Measurements from ENCODE around the gene LYL1.

LYL1 gene

DNA sequence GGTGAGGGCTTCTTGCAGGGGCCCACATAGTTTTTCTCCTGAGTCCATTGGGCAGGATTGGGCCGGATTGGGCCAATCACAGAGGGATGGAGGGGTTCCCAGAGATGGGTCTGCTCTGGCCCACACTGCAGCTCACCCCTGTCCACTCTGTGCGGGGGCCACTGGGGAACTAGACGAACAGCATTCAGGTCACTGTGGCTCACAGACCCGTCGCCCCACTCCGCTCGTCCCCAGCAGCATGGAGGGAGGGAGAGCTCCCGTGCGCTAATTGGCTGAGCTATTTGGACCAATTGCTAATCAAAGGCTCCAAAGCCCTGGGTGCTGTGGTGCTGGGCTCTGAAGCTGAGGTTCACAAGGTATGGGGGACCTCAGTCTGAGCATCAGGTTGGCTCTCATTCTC lies 26.7 kb upstream of the LYL1 start:
- no peak for DNase-seq (ENCODE audit: low read depth in 2 of 2)

DNA sequence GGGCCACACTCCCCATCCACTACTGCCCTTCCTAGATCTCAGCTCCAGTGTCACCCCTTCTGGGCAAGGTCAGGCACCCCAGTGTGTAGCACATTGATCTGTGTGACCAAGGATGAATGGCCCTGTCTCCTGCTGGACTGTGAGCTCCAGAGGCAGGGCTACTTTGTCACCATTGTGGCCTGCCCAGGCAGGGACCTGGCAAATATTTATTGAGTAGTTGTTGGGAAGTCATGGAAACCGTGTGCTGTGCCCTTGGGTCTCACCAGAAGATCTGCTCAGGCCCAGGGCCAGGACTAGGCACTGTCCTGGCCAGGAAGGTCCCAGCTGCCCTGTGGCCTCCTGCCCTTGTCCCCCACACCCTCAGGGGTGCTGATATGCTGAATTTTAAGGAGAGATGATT lies 25.9 kb upstream of the LYL1 start:
- no peak for DNase-seq (ENCODE audit: low read depth in 2 of 2)

DNA sequence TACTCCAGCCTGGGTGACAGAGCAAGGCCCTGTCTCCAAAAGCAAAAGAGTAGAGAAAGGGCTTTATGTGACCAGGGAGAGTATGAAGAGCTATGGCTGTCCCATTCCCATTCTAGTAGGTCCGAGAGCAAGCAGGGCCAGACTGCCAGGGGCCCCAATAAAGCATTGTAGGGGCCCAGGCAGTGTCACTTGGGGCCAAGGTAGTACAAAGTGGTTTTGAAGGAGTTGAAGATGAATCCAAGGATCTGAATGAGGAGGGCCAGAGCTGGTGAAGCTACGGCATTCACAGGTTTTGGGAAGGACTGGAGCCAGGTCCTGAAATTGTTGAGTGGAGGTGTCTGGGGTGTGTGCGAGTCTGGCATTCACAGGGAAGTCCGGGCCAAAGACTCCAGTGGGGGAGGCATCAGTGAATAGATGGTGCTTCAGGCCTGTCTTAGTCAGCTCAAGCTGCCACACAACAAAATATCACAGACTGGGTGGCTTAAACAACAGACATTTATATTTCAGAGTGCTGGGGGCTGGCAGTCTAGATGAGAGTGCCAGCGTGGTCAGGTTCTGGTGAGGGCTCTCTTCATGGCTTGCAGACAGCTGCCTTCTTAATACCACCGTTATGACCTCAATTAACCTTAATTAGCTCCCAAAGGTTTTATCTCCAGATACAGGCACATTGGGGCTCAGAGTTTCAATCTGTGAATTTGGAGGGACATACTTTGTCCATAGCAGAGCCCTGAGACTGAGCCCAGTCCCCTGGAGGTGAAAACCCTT lies 25.3 kb upstream of the LYL1 start:
- DNase-seq (ENCODE audit: low read depth in 2 of 2): no peak

DNA sequence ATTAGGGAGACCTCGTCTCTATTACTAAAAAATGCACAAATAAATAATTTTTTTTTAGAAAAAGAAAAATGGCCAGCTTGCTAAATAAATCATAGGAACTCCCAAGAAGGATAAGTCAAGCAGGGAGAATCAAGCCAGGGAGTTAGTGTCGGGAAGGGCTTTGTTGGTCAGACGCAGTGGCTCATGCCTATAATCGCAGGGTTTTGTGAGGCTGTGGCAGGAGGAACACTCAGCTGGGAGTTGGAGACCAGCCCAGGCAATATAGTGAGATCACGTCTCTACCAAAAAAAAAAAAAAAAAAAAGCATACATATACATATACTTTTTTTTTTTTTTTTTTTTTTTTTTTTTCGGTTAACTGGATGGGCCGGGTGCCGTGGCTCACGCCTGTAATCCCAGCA lies 24.4 kb upstream of the LYL1 start:
- no peak for DNase-seq (ENCODE audit: low read depth in 2 of 2)

DNA sequence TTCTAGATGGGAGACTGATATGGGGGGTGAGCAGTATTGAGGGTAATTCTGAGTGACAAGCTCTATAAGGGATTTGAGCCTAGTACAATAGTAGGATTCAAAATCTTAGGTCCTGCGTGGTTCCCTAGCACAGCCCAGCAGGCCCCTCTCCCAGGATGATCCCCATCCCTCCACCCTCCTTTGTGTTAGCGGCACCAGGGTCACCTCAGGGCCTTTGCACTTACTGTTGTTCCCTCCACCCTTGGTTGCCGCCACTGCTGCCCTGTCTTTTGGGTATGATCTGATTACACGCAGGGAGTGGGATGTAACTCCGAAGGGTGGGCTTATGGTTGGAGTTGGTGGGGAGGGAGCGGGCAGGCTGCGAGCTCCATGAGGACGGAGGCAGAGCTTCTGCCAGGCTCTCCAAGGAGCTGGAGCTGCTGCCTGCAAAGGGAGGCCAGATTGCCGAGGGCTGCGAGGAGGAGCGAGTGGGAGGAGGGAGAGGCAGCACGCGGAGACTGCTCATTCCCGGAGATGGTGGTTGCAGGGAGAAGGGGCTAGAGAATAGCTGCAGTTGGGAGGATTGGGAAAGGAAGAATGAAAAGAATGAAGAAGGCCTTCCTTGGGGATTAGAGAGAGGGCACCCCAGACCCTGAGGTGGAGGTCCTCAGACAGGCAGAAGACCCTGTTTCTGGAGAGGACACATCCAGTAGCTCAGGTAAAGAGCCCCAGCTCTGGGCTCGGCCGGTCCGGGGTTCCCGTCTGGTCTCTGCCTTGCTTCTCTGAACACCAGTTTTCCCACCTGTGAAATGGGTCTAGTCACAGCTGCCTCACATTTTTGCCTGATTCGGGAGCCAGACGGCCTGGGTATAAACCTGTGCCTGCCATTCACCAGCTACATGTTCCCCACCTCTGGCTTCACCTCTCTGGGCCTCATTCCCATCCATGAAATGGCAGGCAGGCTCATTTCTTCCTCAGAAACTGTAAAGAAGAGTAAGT lies 20.6 kb upstream of the LYL1 start:
- DNase-seq (ENCODE audit: low read depth in 2 of 2): no peak

DNA sequence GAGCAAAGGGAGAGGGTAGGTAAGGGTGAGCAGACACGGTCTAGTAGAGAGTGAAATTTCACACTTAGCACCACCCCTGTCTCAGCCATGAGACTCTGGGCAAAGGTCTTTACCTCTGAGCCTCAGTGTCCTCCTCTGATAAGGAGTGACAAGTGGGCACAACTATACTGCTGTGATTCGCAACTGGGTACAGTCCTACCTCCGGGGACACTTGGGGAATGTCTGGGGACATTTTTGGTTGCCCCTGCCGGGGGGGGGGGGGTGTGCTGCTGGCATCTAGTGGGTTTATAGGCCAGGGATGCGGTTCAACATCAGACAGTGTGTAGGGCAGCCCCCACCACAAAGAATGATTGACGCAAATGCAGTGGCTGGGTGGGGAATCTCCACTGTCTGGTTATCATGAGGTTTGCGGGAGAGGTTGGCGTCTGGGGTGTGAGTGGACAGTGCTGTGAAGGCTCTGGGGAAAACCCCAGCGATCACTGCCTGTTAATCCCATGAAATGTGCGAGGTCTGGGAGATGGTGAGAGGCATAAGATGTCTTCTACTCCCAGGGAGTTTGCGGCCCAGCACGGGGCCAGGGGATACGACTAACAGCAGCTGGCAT lies 19.7 kb upstream of the LYL1 start:
- DNase-seq (ENCODE audit: low read depth in 2 of 2): no peak

DNA sequence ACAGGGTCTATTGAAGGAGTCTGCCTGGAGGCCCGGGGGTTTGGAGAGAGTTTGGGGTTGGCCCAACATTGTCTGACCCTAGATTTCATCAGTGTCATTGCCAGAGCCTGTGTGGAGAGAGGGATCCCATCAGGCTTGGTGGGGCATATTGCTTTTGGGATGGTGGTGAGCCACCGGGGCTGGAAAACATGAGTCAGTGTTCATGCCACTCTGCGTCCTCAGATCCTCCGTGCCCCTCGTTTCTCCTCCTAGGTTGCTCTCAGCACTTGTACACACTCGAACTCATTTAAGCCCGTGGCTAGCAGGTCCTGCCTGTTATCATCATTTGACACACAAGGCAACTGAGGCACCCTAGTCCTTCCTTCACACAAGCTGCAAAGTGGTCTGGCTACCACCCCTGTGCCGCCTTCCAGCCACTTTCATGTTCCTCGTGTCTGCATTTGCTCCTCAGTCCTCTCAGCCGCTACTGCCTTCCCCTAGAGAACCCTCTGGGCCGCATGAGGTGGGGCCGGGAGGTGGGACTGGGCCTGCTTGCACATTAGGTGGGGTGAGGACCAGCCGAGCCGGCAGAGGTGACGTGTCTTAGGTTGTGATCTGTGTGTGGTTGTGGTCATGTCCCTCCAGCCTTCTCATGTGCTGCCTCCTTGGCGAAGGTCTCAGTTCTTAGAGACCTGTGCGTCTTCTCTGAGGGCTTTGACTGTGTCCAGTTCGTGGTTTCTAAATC lies 19.1 kb upstream of the LYL1 start:
- no peak for DNase-seq (ENCODE audit: low read depth in 2 of 2)

DNA sequence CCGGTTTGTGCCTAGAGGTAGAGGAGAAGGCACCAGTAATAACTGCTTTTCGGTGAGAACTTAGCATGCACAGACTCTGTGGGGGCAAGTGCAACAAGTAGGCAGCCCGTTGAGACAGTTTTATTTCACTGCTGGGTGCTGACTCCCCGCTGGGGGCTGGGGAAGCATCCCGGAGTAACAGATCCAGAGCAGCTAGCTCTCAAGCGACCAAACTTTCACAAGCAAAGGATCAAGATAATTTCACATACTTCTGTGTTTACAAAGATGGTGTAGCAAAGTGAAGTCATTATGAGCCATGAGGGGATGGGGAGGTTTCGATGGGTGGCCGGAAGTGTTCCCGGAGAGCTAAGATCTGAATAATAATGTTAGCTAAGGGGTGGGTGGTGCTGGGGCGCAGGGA lies 18.2 kb upstream of the LYL1 start:
- DNase-seq (ENCODE audit: low read depth in 2 of 2): no peak

DNA sequence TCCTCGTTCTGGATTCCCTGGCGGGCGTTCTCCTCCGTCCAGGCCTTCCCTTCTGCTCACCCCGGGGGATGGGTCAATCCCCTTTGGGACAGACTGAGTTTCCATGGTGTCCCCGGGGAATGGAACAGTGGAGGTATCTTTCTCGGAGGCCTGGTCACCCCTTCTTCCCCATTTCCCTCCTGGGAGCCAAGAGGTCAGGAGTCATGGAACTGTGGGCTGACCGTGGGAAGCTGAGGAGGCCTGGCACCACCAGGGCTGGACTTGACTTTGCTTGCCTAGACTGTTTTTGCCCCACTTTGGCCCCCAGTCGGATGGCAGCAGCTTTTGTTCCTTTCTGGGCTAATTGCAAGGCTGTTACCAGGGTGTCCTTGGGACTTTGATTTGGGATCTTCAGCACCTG lies 17.4 kb upstream of the LYL1 start:
- DNase-seq (ENCODE audit: low read depth in 2 of 2): no peak

DNA sequence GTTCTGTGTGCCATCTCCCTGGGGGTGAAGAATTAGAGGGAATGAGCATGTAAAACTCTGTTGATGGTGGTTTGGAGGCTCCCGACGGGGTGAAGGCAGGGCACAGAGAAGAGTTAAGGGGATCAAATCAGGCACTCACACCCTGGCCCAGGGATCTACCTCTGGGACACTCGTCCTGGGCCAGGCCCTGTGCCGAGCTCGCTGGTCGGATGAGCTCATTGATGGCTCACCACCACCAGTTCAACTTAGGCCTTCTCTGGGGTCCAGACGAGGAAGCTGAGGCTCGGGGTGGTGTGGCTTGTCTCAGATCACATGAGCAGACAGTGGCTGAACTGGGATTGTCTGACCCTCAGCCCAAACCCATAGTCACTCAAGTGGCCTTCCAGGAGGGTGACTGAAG lies 17.0 kb upstream of the LYL1 start:
- DNase-seq (ENCODE audit: low read depth in 2 of 2): no peak

DNA sequence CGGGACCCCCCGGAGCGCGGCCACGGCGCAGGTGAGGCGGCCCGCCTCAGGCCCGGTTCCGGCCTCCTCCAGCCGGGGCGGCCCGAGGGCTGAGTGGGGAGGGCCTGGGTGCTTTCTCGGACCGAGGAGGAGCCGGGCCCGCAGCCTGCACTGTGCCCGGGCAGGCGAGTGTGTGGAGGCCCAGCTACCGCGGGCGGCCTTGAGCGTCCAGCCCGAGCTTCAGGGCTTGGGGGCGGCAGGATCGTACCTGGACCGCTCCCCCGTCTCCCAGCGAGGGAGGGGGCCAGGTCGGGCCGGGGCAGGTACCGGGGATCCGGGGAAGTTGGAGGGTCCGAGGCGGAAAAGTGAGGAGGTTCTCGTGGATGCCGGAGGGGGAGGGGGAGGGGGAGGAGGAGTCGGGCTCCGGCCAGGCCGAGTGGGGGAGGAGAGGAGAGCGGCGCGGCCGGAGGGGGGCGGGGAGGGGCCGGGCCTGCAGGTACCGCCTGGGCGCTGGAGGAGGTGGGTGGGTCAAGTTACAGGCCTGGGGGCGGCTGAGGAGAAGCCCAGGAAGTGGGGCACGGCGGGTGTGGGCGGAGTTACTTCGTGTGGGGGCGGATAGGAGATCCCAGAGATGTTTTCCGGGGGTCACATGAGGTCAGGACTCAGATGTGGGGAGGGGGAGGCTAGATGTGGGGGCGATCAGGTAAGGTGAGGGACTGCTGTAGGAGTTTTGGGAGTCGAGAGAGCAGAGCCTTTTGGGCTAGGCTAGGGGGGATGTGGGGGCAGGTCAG lies 16.0 kb upstream of the LYL1 start:
- DNase-seq (ENCODE audit: low read depth in 2 of 2): no peak

DNA sequence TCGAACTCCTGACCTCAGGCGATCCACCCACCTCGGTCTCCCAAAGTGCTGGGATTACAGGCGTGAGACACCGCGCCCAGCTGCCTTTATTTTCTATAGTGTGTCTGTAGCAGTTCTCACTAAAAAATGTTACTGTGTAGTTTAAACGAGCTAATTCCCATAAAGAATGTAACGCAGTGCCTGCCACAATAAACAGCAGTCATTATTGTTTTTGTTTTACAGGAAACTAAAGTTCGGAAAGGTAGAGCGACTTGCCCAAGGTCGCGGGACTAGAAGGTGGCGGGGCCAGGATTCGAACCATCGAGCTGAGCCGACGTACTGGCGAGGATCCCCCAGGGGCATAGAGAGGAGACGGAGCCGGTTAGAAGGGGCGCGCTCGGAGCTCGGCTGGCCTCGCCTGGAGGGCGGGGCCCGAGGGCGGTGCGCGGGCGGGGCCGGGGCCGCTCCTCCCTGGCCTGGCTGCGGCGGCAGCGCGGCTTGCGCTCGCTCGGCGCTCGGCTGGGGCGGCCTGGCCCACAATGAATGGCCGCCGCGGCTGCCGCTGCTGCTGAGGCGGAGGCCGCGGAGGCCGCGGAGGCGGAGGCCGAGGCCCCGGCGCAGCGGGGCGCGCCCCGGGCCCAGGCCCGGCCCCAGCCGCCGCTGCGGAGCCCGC lies 15.2 kb upstream of the LYL1 start, which contains the start of gene NACC1:
NACC1 (plus strand) TSS at position 493 of the 652 bp plus-strand sequence. CDS start 16,944 bp downstream, outside the sequence.
- peak; percentile 83 to 89 for DNase-seq (ENCODE audit: low read depth in 2 of 2)

DNA sequence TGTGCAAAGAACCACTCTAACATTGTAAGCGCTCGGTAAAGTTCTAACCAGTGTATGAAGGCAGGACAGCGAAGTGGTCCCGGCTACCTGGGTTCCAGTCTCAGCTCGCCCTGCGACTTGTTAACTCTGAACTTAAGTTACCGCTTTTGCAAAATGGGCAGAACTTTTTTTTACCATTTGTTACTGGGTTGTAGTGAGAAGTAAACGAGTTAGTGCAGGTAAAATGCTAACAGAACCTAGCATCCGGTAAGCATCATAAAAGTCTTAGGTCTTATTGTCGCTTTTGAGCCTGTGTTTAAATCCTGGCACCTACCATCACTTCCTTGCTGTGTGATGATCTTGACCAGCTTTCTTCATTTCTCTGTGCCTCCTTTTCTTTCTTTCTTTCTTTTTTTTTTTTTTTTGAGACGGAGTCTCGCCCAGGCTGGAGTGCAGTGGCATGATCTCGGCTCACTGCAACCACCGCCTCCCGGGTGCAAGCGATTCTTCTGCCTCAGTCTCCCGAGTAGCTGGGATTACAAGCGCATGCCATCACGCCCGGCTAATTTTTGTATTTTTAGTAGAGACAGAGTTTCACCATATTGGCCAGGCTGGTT lies 14.6 kb upstream of the LYL1 start:
- DNase-seq (ENCODE audit: low read depth in 2 of 2): no peak

DNA sequence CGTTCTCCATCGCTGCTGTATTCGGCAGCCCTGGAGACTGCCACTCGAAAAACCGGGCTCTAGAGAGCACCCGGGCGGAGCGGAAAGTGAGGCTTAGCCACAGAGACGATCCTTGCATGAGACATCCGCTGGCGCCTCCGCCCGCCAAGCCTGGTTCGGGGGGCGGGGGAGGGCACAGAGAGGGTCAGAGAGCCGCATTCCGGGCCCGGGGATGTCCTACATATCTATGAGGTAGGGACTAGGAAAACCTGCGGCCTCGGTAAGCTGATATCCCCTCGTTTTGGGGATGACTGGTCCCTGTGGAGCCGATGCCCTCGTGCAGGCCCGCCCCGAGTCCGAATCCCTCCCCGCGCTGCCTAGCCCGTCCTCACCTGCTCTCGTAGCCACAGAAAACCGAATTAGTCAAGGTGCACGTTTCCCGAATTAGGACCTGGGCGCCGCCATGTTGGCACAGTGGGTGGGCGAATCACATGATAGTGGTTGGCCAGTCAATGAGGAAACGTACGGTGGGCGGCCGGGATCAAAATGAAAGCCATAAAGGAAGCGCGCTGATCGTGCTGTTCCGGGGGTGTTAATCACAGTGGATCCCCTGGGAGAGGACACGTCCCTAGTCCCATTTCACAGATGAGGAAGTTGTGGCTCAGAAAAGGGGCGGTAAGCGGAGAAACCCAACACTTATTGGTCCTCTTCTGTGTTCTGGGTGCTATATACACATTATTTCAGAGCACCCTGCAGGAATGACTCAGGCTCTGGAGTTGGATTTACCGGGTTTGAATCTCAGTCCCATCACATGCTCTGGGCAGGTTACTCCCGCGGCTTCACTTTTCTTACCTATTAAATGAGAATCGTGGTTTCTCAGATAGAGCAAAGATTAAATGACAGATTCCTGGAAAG lies 13.9 kb upstream of the LYL1 start, which contains the start of gene TRMT1:
TRMT1 (minus strand) TSS at position 459 of the 894 bp plus-strand sequence; CDS start at position 118, 341 bp downstream.
- DNase-seq (ENCODE audit: low read depth in 2 of 2): peak; percentile 90 to 92

DNA sequence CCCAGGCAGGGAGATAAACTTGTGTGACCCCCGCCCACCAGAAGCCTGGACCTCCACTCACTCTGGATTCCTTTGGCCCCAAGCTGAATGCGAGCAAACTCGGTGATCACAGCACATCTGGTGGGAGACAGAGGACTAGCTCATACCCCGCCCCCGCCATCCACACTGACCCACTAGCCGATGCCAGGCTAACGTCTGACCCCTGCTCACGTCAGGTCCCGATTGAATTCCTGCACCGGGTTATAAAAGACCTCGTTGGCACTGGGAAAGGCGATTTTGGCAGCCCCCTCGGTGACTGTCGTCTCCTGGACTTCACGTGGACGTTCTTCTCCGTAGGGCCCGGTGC lies 13.3 kb upstream of the LYL1 start:
- DNase-seq (ENCODE audit: low read depth in 2 of 2): no peak

DNA sequence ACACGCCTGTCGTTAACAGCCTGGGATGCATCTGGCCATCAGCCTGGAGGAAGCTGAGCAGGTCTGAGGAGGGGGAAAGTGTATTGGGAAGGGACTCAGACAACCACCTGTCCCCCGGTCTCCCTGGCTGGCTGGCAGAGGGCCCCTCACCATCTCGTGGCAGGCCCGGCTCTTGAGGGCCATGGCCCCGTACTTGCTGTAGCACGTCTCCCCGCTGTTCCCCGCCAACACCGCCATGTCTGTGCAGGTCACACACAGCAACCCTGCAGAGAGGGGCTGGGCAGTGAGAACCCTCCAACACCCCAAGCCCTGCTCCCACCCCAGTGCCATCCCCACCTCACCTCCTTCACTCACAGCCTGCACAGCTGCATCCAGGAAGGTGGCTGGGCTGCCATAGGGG lies 9.9 kb upstream of the LYL1 start:
- no peak for DNase-seq (ENCODE audit: low read depth in 2 of 2)

DNA sequence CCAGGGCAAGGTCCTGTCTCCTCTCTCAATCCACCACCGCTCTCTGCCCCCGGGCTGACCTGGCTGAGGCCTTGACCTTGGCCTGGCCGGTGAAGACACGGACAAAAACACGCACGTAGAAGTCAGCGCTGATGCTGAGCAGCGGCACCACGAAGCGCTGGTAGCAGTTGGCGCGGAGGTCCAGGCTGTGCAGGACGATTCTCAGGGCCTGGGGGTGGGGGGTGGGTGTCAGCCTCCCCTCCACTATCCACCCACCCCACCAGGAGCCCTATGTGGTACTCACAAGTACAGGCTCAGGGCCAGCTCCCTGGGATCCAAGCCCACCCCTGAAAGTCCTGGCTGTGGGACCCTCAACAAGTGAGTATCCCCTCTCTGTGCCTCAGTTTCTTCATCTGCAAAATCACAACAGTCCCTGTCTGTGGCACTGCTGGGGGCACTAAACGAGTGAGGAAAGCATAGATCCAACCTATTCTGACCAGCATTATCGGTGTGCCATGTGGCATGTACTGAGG lies 7.5 kb upstream of the LYL1 start:
- no peak for DNase-seq (ENCODE audit: low read depth in 2 of 2)

DNA sequence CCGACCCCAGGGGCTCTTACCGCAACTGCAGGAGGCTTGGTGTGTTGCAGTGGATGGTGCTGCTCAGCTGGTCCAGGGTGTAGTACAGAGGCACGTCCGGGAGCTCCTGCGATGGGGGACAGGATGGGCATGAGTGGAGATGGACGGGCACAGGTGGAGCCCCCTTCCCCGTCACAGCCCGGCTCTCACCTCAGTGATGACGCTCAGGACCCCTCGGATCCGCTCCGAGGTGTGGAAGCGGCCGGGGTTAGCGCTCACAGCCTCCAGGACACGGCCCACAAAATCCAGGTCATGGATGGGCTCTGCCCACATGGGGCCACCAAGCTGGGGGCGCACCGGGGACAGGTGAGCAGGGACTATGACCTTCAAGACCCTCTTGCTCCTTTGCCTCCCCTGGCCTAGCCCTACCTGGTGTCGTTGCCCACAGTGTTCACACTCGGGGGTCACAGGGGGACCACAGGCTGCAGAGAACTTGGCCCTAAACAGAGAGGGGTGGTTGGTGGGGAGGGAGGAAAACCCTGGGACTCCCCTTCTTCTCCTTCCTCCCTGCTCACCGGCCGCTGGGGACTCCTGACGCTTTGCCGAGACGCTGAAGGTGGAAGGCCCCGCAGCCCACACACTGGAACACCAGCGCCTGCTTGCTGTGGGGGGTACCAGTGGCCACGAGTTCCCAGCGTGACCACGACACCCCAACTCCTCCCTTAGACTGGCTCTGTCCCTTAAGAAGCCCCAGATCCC lies 6.9 kb upstream of the LYL1 start:
- no peak for DNase-seq (ENCODE audit: low read depth in 2 of 2)
